Sigmoid colon (tissue), 7 donors: Measurements from ENCODE around the gene OR14C36. TPM values are rescaled to one million over a fixed set of nuclear protein-coding genes. Genes with fewer than 3 reads are reported as not detected.

Experiments used
- DNase-seq: peaks from one replicate; pipeline ENCODE4 v3.0.0-alpha.2; 2019
- H3K27ac ChIP-seq, 4 donors: fragments of 200-600 bp; sonication (generic); one replicate each; pipeline ENCODE4 v1.5.1; 2016 to 2019; ENCODE audit warnings: mild to moderate bottlenecking in 1 of 4
- H3K27me3 ChIP-seq, 3 donors: fragments of 200-600 bp; sonication (generic); one replicate each; pipeline ENCODE4 v1.5.1; 2019; ENCODE audit warnings: mild to moderate bottlenecking in 1 of 3
- H3K36me3 ChIP-seq, 4 donors: fragments of 200-600 bp; sonication (generic); one replicate each; pipeline ENCODE4 v1.5.1; 2016 to 2019
- H3K4me1 ChIP-seq, 4 donors: fragments of 200-600 bp; sonication (generic); one replicate each; pipeline ENCODE4 v1.5.1; 2017 to 2019
- H3K4me3 ChIP-seq, 4 donors: fragments of 200-600 bp; sonication (generic); one replicate each; pipeline ENCODE4 v1.5.1; 2017 to 2019; ENCODE audit warnings: mild to moderate bottlenecking in 2 of 4, moderate library complexity in 1 of 4
- H3K9me3 ChIP-seq, 4 donors: fragments of 200-600 bp in 3 of 4; sonication (generic) in 3 of 4; one replicate each; pipeline versions ENCODE4 v1.5.1 to v1.6.1; 2013 to 2019
- CTCF ChIP-seq, 4 experiments: fragments of 450-650 bp in 3 of 4; fragments of 200-600 bp in 1 of 4; IDR thresholded peaks; one replicate each; pipeline ENCODE4 v1.5.1; 2016 to 2019; ENCODE audit warnings: antibody characterized with exemption in 4 of 4, mild to moderate bottlenecking in 3 of 4, moderate library complexity in 2 of 4
- EP300 ChIP-seq, 4 donors: sonication (generic); formaldehyde crosslinking; IDR thresholded peaks; one replicate each; pipeline ENCODE4 v1.6.1; 2017; ENCODE audit warnings: antibody characterized with exemption in 4 of 4
- POLR2A ChIP-seq, 2 donors: fragments of 450-650 bp; IDR thresholded peaks; one replicate each; pipeline ENCODE4 v1.6.1; 2016; ENCODE audit warnings: antibody characterized with exemption in 2 of 2, mild to moderate bottlenecking in 2 of 2, moderate library complexity in 2 of 2
- POLR2AphosphoS5 ChIP-seq, 4 donors: sonication (generic); formaldehyde crosslinking; IDR thresholded peaks; one replicate each; pipeline ENCODE4 v1.6.1; 2017; ENCODE audit warnings: antibody characterized with exemption in 4 of 4
- WGBS, 2 donors: extraction: QIAGEN DNeasy Blood & Tissue Kit; methylation state at CpG; one replicate each; pipeline ENCODE4 v1.1.7; 2013; 5-methylcytosine and 5-hydroxymethylcytosine counted together
- intact Hi-C: fragments of 100-400 bp; cut with DNase I; formaldehyde crosslinking; loops from one replicate; pipeline ENCODE4 v1.15.1; 2023
- polyA plus RNA-seq, 3 donors: library from polyadenylated mRNA; stranded (reverse); fragments of 200-250 nt; gene quantifications; one replicate each; pipeline ENCODE4 v1.2.3, GENCODE V29; 2013
- total RNA-seq, 4 donors: library from RNA; depleted of rRNA; stranded (reverse); fragments of >200 nt; gene quantifications; one replicate each; pipeline ENCODE4 v1.1.0, GENCODE V29; 2016
- donor health status: healthy with polysubstance abuse.
- donor health status: Bipolar disorder and iron deficiency.
- donor health status: healthy.

Gene OR14C36
- total and polyA plus RNA-seq, 7 donors = not detected

- 78 to 82% methylated on average over 4 of the region's 4 CpGs for WGBS, 2 donors
- no peaks in the 10 kb centered on the region for H3K9me3 ChIP-seq
- H3K4me3 ChIP-seq = no peak overlapping the region
- H3K27me3 ChIP-seq = no peaks in the 10 kb centered on the region
- TF ChIP-seq POLR2A (IDR thresholded peaks at IDR 0.05) = no peak
- intact Hi-C loops = no loop called here
- H3K27ac ChIP-seq = no peak overlapping the region
- no peaks in the 10 kb centered on the region for H3K36me3 ChIP-seq
- no peak for DNase-seq
- H3K4me1 ChIP-seq = no peaks in the 10 kb centered on the region
Observed at GRCh38 chr1:248373761-248374160, 25.2 kb downstream of the OR14C36 start.

GRCh38 chr1:248375446-248375845, 26.9 kb downstream of the OR14C36 start, which contains the start of gene OR2T6:
Gene OR2T6, plus strand, starts transcription at chr1:248375746. Its CDS starts 11,863 bp downstream, at chr1:248387609.
- DNase-seq = no peak
- Histone ChIP-seq H3K9me3 (no peaks in the 10 kb centered on the region), H3K4me3 (no peak within 1 kb of the TSS), H3K4me1 (no peaks in the 10 kb centered on the region), H3K27me3 (no peaks in the 10 kb centered on the region), H3K36me3 (no peaks in the 10 kb centered on the region), H3K27ac (no peak within 1 kb of the TSS)
- intact Hi-C loops = no loop called here
- TF ChIP-seq CTCF (IDR thresholded peaks at IDR 0.05) (no peak), EP300 (IDR thresholded peaks at IDR 0.05) (no peak), POLR2A (IDR thresholded peaks at IDR 0.05) (no peak), POLR2AphosphoS5 (IDR thresholded peaks at IDR 0.05) (no peak)

GRCh38 chr1:248376916-248377315, 28.3 kb downstream of the OR14C36 start:
- no peak overlapping the region for H3K27ac ChIP-seq
- WGBS, 2 donors = 61 to 62% methylated on average over 3 of the region's 3 CpGs
- H3K9me3 ChIP-seq = no peaks in the 10 kb centered on the region
- intact Hi-C loops = no loop called here
- TF ChIP-seq POLR2AphosphoS5 (IDR thresholded peaks at IDR 0.05) (no peak), POLR2A (IDR thresholded peaks at IDR 0.05) (no peak), CTCF (IDR thresholded peaks at IDR 0.05) (no peak), EP300 (IDR thresholded peaks at IDR 0.05) (no peak)
- no peaks in the 10 kb centered on the region for H3K36me3 ChIP-seq
- no peak for DNase-seq
- no peak overlapping the region for H3K4me3 ChIP-seq
- no peaks in the 10 kb centered on the region for H3K4me1 ChIP-seq
- no peaks in the 10 kb centered on the region for H3K27me3 ChIP-seq

- TF ChIP-seq POLR2A (IDR thresholded peaks at IDR 0.05) (no peak), EP300 (IDR thresholded peaks at IDR 0.05) (no peak), POLR2AphosphoS5 (IDR thresholded peaks at IDR 0.05) (no peak), CTCF (IDR thresholded peaks at IDR 0.05) (no peak)
- DNase-seq = no peak
- no peaks in the 10 kb centered on the region for H3K36me3 ChIP-seq
- H3K27me3 ChIP-seq = no peaks in the 10 kb centered on the region
- H3K4me1 ChIP-seq = no peaks in the 10 kb centered on the region
- 90% methylated on average over 3 of the region's 3 CpGs for WGBS, 2 donors
- no peaks in the 10 kb centered on the region for H3K9me3 ChIP-seq
- H3K27ac ChIP-seq = no peak overlapping the region
- intact Hi-C loops = no loop called here
- H3K4me3 ChIP-seq = no peak overlapping the region
Observed at GRCh38 chr1:248380854-248381253, 32.3 kb downstream of the OR14C36 start.

- H3K36me3 ChIP-seq = no peaks in the 10 kb centered on the region
- intact Hi-C loops = no loop called here
- H3K9me3 ChIP-seq = no peaks in the 10 kb centered on the region
- no peak for DNase-seq
- H3K27me3 ChIP-seq = no peaks in the 10 kb centered on the region
- no peak overlapping the region for H3K27ac ChIP-seq
- H3K4me1 ChIP-seq = no peaks in the 10 kb centered on the region
- WGBS, 2 donors = 35 to 73% methylated on average over 2 of the region's 2 CpGs
- TF ChIP-seq CTCF (IDR thresholded peaks at IDR 0.05) (no peak), POLR2A (IDR thresholded peaks at IDR 0.05) (no peak), POLR2AphosphoS5 (IDR thresholded peaks at IDR 0.05) (no peak), EP300 (IDR thresholded peaks at IDR 0.05) (no peak)
- no peak overlapping the region for H3K4me3 ChIP-seq
Observed at GRCh38 chr1:248388426-248388825, 39.9 kb downstream of the OR14C36 start.
